ENCODE results near the gene ADGRG3.

- TF ChIP-seq CTCF (IDR thresholded peaks at IDR 0.05; ENCODE audit: poor library complexity) (no peak), EZH2 (IDR thresholded peaks at IDR 0.05; ENCODE audit: borderline replicate concordance) (no peak)
Observed at GRCh38 chr16:57668630-57669475, 747 bp downstream of the ADGRG3 start.
